Measurements from ENCODE around the gene DUSP15. TPM values are rescaled to one million over a fixed set of nuclear protein-coding genes. Genes with fewer than 3 reads are reported as not detected.

Gene DUSP15
- total and polyA plus RNA-seq, 4 donors = 0.35 to 0.61 (median 0.42) TPM; not detected in 1

- H3K4me1 ChIP-seq (ENCODE audit: control insufficient read depth in 4 of 4, insufficient read depth in 4 of 4, low read length in 3 of 4) = peaks cover 3 to 9% (median 6%) of the 10 kb centered on the region in 4 donors
- WGBS = 13% methylated on average over 24 of the region's 24 CpGs
- DNase-seq (ENCODE audit: low spot score) = no peak
- H3K9ac ChIP-seq (ENCODE audit: low read depth in 1 of 2, low read length in 2 of 2) = no peak overlapping the region
- no peaks in the 10 kb centered on the region for H3K36me3 ChIP-seq (ENCODE audit: control insufficient read depth in 4 of 4, insufficient read depth in 3 of 4, low read depth in 1 of 4, low read length in 3 of 4)
- peak overlapping the region in 1 of 3 donors; percentile 73 for H3K4me3 ChIP-seq (ENCODE audit: low read depth in 1 of 3, low read length in 3 of 3)
- no peaks in the 10 kb centered on the region for H3K9me3 ChIP-seq (ENCODE audit: control insufficient read depth in 4 of 4, low read length in 3 of 4)
- no peak overlapping the region for H3K27ac ChIP-seq (ENCODE audit: low read depth in 1 of 2, low read length in 2 of 2)
- H3K27me3 ChIP-seq (ENCODE audit: control insufficient read depth in 4 of 4, insufficient read depth in 4 of 4, low read length in 3 of 4) = peaks cover 0 to 2% (median 0%) of the 10 kb centered on the region in 4 donors
- no peak for TF ChIP-seq HNF4G (IDR thresholded peaks at IDR 0.05)
- TF ChIP-seq HNF4A (conservative IDR thresholded peaks at IDR 0.05) = peak; percentile 21 to 23
Observed at GRCh38 chr20:31870726-31871617, 645 bp upstream of the DUSP15 start.

- no peak overlapping the region for H3K9ac ChIP-seq (ENCODE audit: low read depth in 1 of 2, low read length in 2 of 2)
- no peak for TF ChIP-seq SP1 (IDR thresholded peaks at IDR 0.05)
- H3K27ac ChIP-seq (ENCODE audit: low read depth in 1 of 2, low read length in 2 of 2) = no peak overlapping the region
- DNase-seq (ENCODE audit: low spot score) = no peak
- H3K4me3 ChIP-seq (ENCODE audit: low read depth in 1 of 3, low read length in 3 of 3) = peak overlapping the region in 2 of 3 donors; percentile 54 to 73
- H3K27me3 ChIP-seq (ENCODE audit: control insufficient read depth in 4 of 4, insufficient read depth in 4 of 4, low read length in 3 of 4) = peaks cover 0 to 2% (median 0%) of the 10 kb centered on the region in 4 donors
- 21% methylated on average over 1 of the region's 1 CpG for WGBS
- H3K4me1 ChIP-seq (ENCODE audit: control insufficient read depth in 4 of 4, insufficient read depth in 4 of 4, low read length in 3 of 4) = peaks cover 3 to 9% (median 6%) of the 10 kb centered on the region in 4 donors
- H3K9me3 ChIP-seq (ENCODE audit: control insufficient read depth in 4 of 4, low read length in 3 of 4) = no peaks in the 10 kb centered on the region
- no peaks in the 10 kb centered on the region for H3K36me3 ChIP-seq (ENCODE audit: control insufficient read depth in 4 of 4, insufficient read depth in 3 of 4, low read depth in 1 of 4, low read length in 3 of 4)
Observed at GRCh38 chr20:31869673-31869941, 720 bp downstream of the DUSP15 start.

- H3K9me3 ChIP-seq (ENCODE audit: control insufficient read depth in 4 of 4, low read length in 3 of 4) = no peaks in the 10 kb centered on the region
- TF ChIP-seq GABPA (IDR thresholded peaks at IDR 0.05 in 1 of 2, conservative IDR thresholded peaks at IDR 0.05 in 1 of 2) (no peak), EGR1 (IDR thresholded peaks at IDR 0.05; ENCODE audit: low read depth in 2 of 2) (no peak), HNF4A (conservative IDR thresholded peaks at IDR 0.05) (no peak)
- H3K36me3 ChIP-seq (ENCODE audit: control insufficient read depth in 4 of 4, insufficient read depth in 3 of 4, low read depth in 1 of 4, low read length in 3 of 4) = no peaks in the 10 kb centered on the region
- 85% methylated on average over 12 of the region's 12 CpGs for WGBS
- H3K4me1 ChIP-seq (ENCODE audit: control insufficient read depth in 4 of 4, insufficient read depth in 4 of 4, low read length in 3 of 4) = peaks cover 3 to 9% (median 6%) of the 10 kb centered on the region in 4 donors
- peaks cover 0 to 2% (median 0%) of the 10 kb centered on the region in 4 donors for H3K27me3 ChIP-seq (ENCODE audit: control insufficient read depth in 4 of 4, insufficient read depth in 4 of 4, low read length in 3 of 4)
- H3K4me3 ChIP-seq (ENCODE audit: low read depth in 1 of 3, low read length in 3 of 3) = no peak overlapping the region
- H3K9ac ChIP-seq (ENCODE audit: low read depth in 1 of 2, low read length in 2 of 2) = no peak overlapping the region
- DNase-seq (ENCODE audit: low spot score) = no peak
- H3K27ac ChIP-seq (ENCODE audit: low read depth in 1 of 2, low read length in 2 of 2) = no peak overlapping the region
Observed at GRCh38 chr20:31868853-31869672, 1.3 kb downstream of the DUSP15 start.

GRCh38 chr20:31866221-31866620, 4.1 kb downstream of the DUSP15 start:
- Histone ChIP-seq H3K27me3 (ENCODE audit: control insufficient read depth in 4 of 4, insufficient read depth in 4 of 4, low read length in 3 of 4) (peaks cover 0 to 2% (median 0%) of the 10 kb centered on the region in 4 donors), H3K9ac (ENCODE audit: low read depth in 1 of 2, low read length in 2 of 2) (no peak overlapping the region), H3K4me1 (ENCODE audit: control insufficient read depth in 4 of 4, insufficient read depth in 4 of 4, low read length in 3 of 4) (peaks cover 4 to 14% (median 12%) of the 10 kb centered on the region in 4 donors), H3K27ac (ENCODE audit: low read depth in 1 of 2, low read length in 2 of 2) (no peak overlapping the region), H3K36me3 (ENCODE audit: control insufficient read depth in 4 of 4, insufficient read depth in 3 of 4, low read depth in 1 of 4, low read length in 3 of 4) (no peaks in the 10 kb centered on the region), H3K9me3 (ENCODE audit: control insufficient read depth in 4 of 4, low read length in 3 of 4) (no peaks in the 10 kb centered on the region), H3K4me3 (ENCODE audit: low read depth in 1 of 3, low read length in 3 of 3) (no peak overlapping the region)
- 72% methylated on average over 3 of the region's 3 CpGs for WGBS
- no peak for DNase-seq (ENCODE audit: low spot score)
- TF ChIP-seq SP1 (IDR thresholded peaks at IDR 0.05) = no peak
- TF ChIP-seq RAD21 (IDR thresholded peaks at IDR 0.05) = no peak
- no peak for TF ChIP-seq TAF1 (conservative IDR thresholded peaks at IDR 0.05)
- TF ChIP-seq JUND (IDR thresholded peaks at IDR 0.05) = no peak
- TF ChIP-seq EGR1 (IDR thresholded peaks at IDR 0.05; ENCODE audit: low read depth in 2 of 2) = no peak
- TF ChIP-seq FOXA1 (IDR thresholded peaks at IDR 0.05) = no peak
- no peak for TF ChIP-seq NR2F2 (IDR thresholded peaks at IDR 0.05)
- TF ChIP-seq YY1 (IDR thresholded peaks at IDR 0.05) = no peak
- no peak for TF ChIP-seq HNF4A (conservative IDR thresholded peaks at IDR 0.05)
- no peak for TF ChIP-seq ZBTB33 (IDR thresholded peaks at IDR 0.05)
- TF ChIP-seq MAX (IDR thresholded peaks at IDR 0.05) = no peak
- TF ChIP-seq GABPA (IDR thresholded peaks at IDR 0.05 in 1 of 2, conservative IDR thresholded peaks at IDR 0.05 in 1 of 2) = no peak
- TF ChIP-seq ATF3 (IDR thresholded peaks at IDR 0.05) = no peak
